Fibroblast of lung (primary cell): ENCODE measurements around the gene OR8D1. TPM values are rescaled to one million over a fixed set of nuclear protein-coding genes. Genes with fewer than 3 reads are reported as not detected.

ENCODE experiments used
- DNase-seq, 2 donors: peaks; one replicate each; pipeline versions ENCODE4 v3.0.0 to v3.0.0-alpha.2; 2010; ENCODE audit warnings: low read depth in 2 of 2
- H2AFZ ChIP-seq: 2 replicates; pipeline ENCODE4 v1.5.1; 2012; ENCODE audit warnings: low read length, control low read depth, inconsistent platforms
- H3K27ac ChIP-seq: 2 replicates; pipeline ENCODE4 v1.5.1; 2011; ENCODE audit warnings: low read length, control low read depth; ENCODE audit not compliant: insufficient read depth
- H3K27me3 ChIP-seq: 2 replicates; pipeline ENCODE4 v1.5.1; 2011; ENCODE audit warnings: mild to moderate bottlenecking, low read length; ENCODE audit not compliant: control insufficient read depth, insufficient read depth
- H3K36me3 ChIP-seq: 2 replicates; pipeline ENCODE4 v1.5.1; 2011; ENCODE audit warnings: low read length; ENCODE audit not compliant: control insufficient read depth, insufficient read depth
- H3K4me1 ChIP-seq: 2 replicates; pipeline ENCODE4 v1.5.1; 2011; ENCODE audit warnings: low read length; ENCODE audit not compliant: control insufficient read depth, insufficient read depth; ENCODE audit errors: extremely low read depth
- H3K4me2 ChIP-seq: 2 replicates; pipeline ENCODE4 v1.5.1; 2011; ENCODE audit warnings: low read length, control low read depth; ENCODE audit not compliant: insufficient read depth; ENCODE audit errors: extremely low read depth
- H3K4me3 ChIP-seq, 4 experiments: fragments of 200-600 bp in 1 of 4; sonication (generic) in 1 of 4; replicated peaks in 1 of 4; 2 replicates each; pipeline ENCODE4 v1.5.1; 2011 to 2016; ENCODE audit warnings: low read length in 4 of 4, low read depth in 3 of 4, mild to moderate bottlenecking in 3 of 4, control low read depth in 2 of 4, inconsistent platforms in 1 of 4, mixed read lengths in 1 of 4; ENCODE audit not compliant: insufficient read depth in 1 of 4; ENCODE audit errors: control extremely low read depth in 1 of 4
- H3K79me2 ChIP-seq: 2 replicates; pipeline ENCODE4 v1.5.1; 2012; ENCODE audit warnings: mild to moderate bottlenecking, low read length, inconsistent platforms; ENCODE audit not compliant: control insufficient read depth, insufficient read depth
- H3K9ac ChIP-seq: 2 replicates; pipeline ENCODE4 v1.5.1; 2011; ENCODE audit warnings: mild to moderate bottlenecking, low read length, control low read depth; ENCODE audit not compliant: insufficient read depth
- H3K9me3 ChIP-seq: 2 replicates; pipeline ENCODE4 v1.5.1; 2012; ENCODE audit warnings: low read depth, low read length; ENCODE audit not compliant: control insufficient read depth, insufficient read depth
- H4K20me1 ChIP-seq: 2 replicates; pipeline ENCODE4 v1.5.1; 2011; ENCODE audit warnings: low read length; ENCODE audit not compliant: control insufficient read depth, insufficient read depth; ENCODE audit errors: extremely low read depth
- EZH2 ChIP-seq: IDR thresholded peaks from 2 replicates; pipeline ENCODE4 v1.5.1; 2012; ENCODE audit warnings: low read length, control low read depth, mild to moderate bottlenecking; ENCODE audit errors: missing control alignments
- polyA plus RNA-seq, 2 donors: library from polyadenylated mRNA; depleted of rRNA in 1 of 2; stranded (reverse) in 1 of 2; unstranded in 1 of 2; fragments of >200 nt; gene quantifications; 2 replicates each; pipeline ENCODE4 v1.2.1, GENCODE V29; 2011 to 2012; ENCODE audit warnings: missing spikeins in 1 of 2
- total RNA-seq: library from RNA; depleted of rRNA; stranded (reverse); fragments of >200 nt; gene quantifications from 2 replicates; pipeline ENCODE4 v1.2.1, GENCODE V29; 2014
- TF ChIP-seq, protein P1 (sequence below), 2 donors: IDR thresholded peaks in 1 of 2; conservative IDR thresholded peaks in 1 of 2; 1 replicate in 1 of 2; 2 replicates in 1 of 2; pipeline ENCODE4 v1.5.1; 2011 to 2012; ENCODE audit warnings: low read length in 2 of 2, control low read depth in 1 of 2, inconsistent platforms in 1 of 2, low read depth in 1 of 2, mild to moderate bottlenecking in 1 of 2

Gene OR8D1
- total and polyA plus RNA-seq, 2 donors (not counting 1 experiment from before 2014, with no cell fraction given), result not detected

DNA sequence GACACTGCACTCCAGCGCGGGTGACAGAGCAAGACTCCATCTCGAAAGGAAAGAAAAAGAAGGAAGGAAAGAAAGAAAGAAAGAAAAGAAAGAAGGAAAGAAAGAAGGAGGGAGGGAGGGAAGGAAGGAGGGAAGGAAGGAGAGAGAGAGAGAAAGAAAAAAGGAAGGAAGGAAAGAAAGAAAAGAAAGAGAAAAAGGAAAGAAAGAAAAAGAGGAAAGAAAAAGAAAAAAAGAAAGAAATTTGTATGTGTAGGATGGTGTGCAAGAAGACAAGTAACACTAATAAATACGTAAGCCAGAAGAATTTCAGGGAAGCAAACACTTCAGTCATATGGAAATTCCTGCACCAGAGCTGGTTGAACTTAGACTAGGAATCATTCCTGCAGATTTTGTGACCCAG, 618 bp downstream of the OR8D1 start:
- Histone ChIP-seq H4K20me1 (no peaks in the 10 kb centered on the region), H3K36me3 (no peaks in the 10 kb centered on the region), H2AFZ (no peak overlapping the region), H3K79me2 (no peaks in the 10 kb centered on the region), H3K27ac (no peak overlapping the region), H3K4me3 (no peak overlapping the region), H3K4me2 (no peak overlapping the region), H3K4me1 (no peaks in the 10 kb centered on the region), H3K27me3 (no peaks in the 10 kb centered on the region), H3K9ac (no peak overlapping the region), H3K9me3 (no peaks in the 10 kb centered on the region)
- no peak for DNase-seq
- no peak for TF ChIP-seq EZH2
- TF ChIP-seq, protein P1, sequence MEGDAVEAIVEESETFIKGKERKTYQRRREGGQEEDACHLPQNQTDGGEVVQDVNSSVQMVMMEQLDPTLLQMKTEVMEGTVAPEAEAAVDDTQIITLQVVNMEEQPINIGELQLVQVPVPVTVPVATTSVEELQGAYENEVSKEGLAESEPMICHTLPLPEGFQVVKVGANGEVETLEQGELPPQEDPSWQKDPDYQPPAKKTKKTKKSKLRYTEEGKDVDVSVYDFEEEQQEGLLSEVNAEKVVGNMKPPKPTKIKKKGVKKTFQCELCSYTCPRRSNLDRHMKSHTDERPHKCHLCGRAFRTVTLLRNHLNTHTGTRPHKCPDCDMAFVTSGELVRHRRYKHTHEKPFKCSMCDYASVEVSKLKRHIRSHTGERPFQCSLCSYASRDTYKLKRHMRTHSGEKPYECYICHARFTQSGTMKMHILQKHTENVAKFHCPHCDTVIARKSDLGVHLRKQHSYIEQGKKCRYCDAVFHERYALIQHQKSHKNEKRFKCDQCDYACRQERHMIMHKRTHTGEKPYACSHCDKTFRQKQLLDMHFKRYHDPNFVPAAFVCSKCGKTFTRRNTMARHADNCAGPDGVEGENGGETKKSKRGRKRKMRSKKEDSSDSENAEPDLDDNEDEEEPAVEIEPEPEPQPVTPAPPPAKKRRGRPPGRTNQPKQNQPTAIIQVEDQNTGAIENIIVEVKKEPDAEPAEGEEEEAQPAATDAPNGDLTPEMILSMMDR (conservative IDR thresholded peaks at IDR 0.05 in 1 of 2, IDR thresholded peaks at IDR 0.05 in 1 of 2; ENCODE audit: low read depth in 1 of 2, low read length in 2 of 2), result no peak

GRCh38 chr11:124311670-124312069, 2.1 kb downstream of the OR8D1 start:
- TF ChIP-seq, protein P1 (conservative IDR thresholded peaks at IDR 0.05 in 1 of 2, IDR thresholded peaks at IDR 0.05 in 1 of 2; ENCODE audit: low read depth in 1 of 2, low read length in 2 of 2), result no peak
- no peak for TF ChIP-seq EZH2
- Histone ChIP-seq H3K4me3 (no peak overlapping the region), H3K79me2 (no peaks in the 10 kb centered on the region), H3K4me2 (no peak overlapping the region), H2AFZ (no peak overlapping the region), H3K9ac (no peak overlapping the region), H3K4me1 (no peaks in the 10 kb centered on the region), H3K27me3 (no peaks in the 10 kb centered on the region), H3K27ac (no peak overlapping the region), H4K20me1 (no peaks in the 10 kb centered on the region), H3K9me3 (no peaks in the 10 kb centered on the region), H3K36me3 (no peaks in the 10 kb centered on the region)
- no peak for DNase-seq

DNA sequence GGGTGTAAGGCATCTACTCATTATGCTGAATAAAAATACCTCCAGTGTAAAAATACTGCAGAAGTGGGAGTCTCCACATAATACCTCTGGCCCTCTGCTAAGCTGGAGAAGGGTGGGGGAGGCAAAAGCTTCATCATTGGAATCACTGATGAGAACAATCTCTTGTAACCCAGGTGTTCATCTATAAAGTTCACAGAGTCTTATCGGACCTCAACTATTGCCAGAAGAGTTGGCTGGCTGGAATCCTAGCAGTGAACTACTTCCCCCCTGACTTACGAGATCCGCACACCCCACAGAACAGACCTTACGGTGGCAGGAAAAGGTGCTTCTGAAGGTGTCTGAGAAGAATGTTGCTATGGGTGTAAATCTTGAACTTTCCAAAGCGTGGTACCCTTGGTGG, 2.5 kb downstream of the OR8D1 start:
- Histone ChIP-seq H3K27me3 (no peaks in the 10 kb centered on the region), H3K9ac (no peak overlapping the region), H3K36me3 (no peaks in the 10 kb centered on the region), H3K4me2 (no peak overlapping the region), H3K27ac (no peak overlapping the region), H3K4me1 (no peaks in the 10 kb centered on the region), H4K20me1 (no peaks in the 10 kb centered on the region), H2AFZ (no peak overlapping the region), H3K4me3 (no peak overlapping the region), H3K79me2 (no peaks in the 10 kb centered on the region), H3K9me3 (no peaks in the 10 kb centered on the region)
- TF ChIP-seq, protein P1 (conservative IDR thresholded peaks at IDR 0.05 in 1 of 2, IDR thresholded peaks at IDR 0.05 in 1 of 2; ENCODE audit: low read depth in 1 of 2, low read length in 2 of 2), result no peak
- no peak for TF ChIP-seq EZH2
- no peak for DNase-seq
